SK-N-DZ (cell line): Measurements from ENCODE around the gene DOCK8.

ENCODE experiments used
- DNase-seq: peaks from one replicate; pipeline ENCODE4 v3.0.0-alpha.2; 2015; ENCODE audit warnings: low spot score

The DOCK8 gene

GRCh38 chr9:266228-266627 is 51.6 kb downstream of the DOCK8 start:
- DNase-seq: no peak

- no peak for DNase-seq
Observed at GRCh38 chr9:268616-269015, 54.0 kb downstream of the DOCK8 start.

GRCh38 chr9:269081-269711 is 54.5 kb downstream of the DOCK8 start:
- no peak for DNase-seq

- DNase-seq: no peak
Observed at GRCh38 chr9:270657-271237, 56.1 kb downstream of the DOCK8 start.

DNA sequence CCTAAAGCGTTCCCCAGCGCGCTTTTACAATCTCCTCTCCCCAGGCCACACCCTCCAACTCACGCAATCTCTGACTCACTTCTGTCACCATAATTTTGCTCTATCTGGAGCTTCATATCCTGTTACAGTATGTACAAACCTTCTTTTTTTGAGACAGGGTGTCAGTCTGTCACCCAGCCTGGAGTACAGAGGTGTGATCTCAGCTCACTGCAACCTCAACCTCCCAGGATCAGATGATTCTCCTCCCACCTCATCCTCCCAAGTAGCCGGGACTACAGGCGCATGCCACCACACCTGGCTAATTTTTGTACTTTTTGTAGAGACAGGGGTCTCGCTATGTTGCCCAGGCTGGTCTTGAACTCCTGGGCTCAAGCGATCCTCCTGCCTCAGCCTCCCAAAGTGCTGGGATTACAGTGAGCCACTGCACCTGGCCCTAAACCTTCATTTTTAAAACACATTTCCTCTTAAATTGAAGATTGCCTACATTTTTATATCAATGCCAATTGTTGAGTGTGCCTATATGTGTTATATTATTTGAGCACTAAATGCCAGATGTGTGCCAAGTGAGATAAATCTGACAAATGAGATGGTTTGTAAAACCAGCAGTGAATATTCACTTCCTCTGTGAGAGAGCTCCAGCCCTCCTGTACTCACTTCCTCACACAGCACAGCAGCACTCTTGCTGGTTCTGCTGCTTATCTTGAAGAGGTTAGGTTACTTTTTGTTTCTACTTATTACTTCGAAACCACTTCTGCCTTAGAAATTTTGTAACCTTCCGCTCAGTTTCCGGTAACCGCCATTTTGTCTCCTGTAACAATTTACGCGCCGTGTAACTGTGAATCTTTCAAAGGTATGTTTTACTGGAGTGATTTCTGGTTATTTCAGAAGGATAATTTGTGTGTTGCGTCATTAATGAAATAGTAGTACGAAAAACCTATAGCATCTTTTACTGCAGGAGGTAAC is 57.9 kb downstream of the DOCK8 start:
- no peak for DNase-seq

DNA sequence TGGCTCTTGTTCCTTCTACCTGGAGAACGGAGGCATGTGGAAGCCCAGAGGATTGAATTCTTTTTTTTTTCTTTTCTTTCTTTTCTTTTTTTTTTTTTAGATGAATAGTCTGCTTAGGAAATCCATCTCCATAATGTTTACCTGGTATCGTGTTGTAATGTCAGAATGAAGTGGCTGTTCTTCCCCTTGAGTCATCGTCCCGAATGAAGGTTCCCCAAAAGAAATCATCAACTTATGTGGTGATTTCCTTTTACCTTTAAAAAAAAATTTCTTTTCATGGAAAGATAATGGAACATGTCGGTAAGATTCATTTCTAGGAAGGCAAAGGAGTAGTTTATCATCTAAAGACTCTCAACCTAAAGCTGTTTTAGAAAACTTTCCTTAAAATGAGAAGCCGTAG is 59.7 kb downstream of the DOCK8 start:
- DNase-seq: no peak

- DNase-seq: no peak
Observed at GRCh38 chr9:277601-278295, 63.1 kb downstream of the DOCK8 start.

GRCh38 chr9:278651-279050 is 64.0 kb downstream of the DOCK8 start:
- DNase-seq: no peak

DNA sequence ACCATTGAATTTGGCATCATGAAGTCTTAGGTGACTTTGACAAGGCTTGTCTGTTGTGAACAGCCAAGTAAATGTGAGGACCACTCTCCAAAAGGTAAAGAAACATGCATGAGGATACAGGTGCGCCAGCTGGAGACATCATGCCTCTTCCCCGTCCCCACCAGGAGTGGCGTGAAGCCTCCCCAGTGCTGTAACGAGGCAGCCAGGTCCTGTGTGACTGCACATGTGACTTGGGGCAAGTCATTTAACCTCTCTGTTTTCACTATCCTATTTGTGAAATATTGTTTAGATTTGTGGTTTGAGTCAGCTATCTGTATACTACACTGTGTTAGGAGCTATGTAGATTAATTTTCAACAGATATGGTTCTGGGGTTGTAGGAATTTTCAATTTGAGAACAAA is 65.0 kb downstream of the DOCK8 start:
- no peak for DNase-seq

DNA sequence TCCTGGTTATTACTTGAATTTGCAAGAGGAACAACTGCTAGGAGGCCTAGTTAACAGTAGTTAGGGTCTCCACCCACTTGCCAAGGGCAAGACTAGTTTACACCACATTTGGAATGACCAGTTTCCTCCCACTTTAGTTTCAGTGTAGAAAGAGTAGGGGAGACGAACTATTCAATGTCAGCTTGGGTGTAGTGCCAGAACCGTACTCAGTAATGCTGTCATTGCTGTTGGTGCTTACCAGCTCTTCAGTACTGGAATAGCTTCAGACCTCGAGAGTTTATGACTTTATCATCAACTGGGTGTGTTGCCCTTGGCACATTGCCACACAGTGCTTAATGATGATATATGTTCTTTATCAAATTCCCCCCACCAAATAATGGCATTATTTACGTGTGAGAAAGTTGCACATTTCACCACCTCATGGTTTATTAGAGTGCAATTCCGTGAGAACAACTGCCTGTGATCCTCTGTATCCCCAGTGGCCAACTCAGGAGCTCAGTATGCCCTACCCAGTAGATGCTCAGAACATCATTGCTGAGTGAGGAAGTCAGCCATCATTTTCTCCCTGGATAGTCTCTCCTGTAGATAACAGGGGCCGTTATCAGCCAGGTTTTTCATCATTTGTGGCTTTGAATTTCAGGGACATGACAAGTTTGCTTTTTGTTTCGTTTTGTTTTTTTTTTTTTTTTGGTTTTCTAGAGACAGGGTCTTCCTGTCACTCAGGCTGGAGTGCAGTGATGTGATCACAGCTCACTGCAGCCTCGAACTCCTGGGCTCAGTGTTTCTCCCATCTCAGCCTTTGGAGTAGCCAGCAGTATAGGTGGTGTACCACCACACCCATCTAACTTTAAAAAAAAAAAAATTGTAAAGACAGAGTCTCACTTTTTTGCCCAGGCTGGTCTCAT is 67.3 kb downstream of the DOCK8 start:
- DNase-seq: no peak

GRCh38 chr9:286071-286740 is 71.5 kb downstream of the DOCK8 start:
- no peak for DNase-seq

DNA sequence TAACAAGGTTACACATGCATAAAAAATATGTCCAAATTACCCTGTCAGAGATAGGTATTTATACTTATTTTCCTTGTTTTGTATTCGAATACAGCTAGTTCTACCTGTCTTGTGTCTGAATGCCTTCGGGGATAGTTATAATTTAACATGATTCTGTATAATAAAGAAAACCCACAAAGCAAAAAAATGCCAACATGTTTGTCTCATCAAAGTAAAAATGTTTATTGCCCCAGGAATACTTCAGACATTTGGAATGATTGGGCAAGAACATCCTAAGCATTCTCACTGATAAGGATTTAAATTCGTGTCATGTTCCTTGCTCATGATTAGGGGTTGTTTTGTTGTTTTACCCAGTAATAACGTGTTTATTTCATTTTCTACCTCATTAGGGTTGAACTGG is 74.5 kb downstream of the DOCK8 start:
- no peak for DNase-seq

GRCh38 chr9:292915-293314 is 78.2 kb downstream of the DOCK8 start:
- DNase-seq: no peak

DNA sequence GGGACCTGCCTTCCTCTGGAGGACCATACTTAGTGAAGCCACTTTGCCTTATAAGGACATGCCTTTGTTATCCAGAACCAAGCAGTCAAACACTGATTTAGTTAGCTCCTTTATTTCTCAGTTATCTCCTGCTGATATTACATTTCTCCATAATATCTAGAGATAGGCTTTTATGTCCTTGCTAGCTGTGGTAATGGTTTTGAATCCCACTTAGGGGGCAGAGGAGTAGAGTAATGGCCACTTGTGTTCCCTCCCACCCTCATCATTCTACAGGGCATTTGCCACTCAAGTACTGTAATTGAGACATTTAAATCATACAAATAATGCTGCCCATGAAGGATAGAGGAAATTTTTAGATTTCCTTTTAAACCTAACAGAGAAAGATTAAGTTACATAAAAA is 80.9 kb downstream of the DOCK8 start:
- no peak for DNase-seq

GRCh38 chr9:296411-296810 is 81.7 kb downstream of the DOCK8 start:
- DNase-seq: no peak

DNA sequence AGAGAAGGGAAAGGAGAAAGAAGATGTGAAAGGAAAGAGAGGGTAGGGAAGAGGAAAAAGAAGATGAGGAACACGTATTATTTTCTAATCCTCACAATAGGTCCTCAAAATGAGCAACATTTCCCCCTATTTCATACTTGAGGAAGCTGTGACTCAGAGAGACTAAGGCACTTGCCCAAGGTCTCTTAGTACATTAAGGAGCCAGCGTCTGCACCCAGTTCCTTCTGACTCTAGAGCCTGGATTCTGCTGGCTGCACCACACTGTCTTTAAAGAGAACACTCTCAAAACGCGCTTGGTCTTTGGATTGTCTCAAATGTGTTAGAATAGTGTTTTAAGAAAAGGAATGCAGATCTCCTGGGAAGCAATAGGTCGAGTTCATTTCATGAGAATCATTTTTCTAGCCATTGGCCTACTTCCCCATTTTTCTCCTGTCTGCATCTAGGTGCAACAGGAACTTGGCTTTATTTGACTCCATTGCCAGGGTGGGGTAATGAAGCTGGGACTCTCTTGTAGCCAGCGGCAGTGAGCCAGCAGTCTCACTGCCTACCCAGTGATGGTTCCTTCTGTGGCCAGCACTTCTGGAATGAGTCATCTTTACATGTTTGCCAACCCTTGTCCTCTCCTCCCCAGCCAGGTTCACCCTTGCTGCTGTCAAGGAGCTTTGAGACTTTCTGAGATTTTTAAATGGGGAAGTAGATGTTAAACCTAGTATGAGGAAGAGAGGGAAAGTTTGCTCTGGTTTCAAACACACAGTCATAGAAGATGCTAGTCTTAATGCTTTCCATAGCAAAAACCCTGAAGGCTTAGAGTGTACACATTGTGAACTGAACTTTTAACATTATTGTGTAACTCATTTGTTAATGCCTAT is 82.7 kb downstream of the DOCK8 start:
- no peak for DNase-seq

DNA sequence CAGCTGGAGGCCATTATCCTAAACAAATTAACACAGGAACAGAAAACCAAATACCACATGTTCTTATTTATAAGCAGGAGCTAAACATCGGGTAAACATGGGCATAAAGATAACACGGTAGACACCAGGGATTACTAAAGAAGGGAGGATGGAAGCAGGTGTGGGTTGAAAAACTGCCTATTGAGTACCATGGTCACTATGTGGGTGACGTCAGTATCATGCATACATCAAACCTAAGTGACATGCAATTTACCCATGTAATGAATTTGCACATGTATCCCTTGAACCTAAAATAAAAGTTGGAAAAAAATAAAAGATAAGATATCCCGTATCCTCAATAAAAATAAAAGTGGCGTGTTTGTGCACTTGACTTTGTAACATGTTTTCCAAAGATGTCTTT is 88.8 kb downstream of the DOCK8 start:
- DNase-seq: no peak

GRCh38 chr9:304106-304505 is 89.4 kb downstream of the DOCK8 start:
- DNase-seq: no peak

DNA sequence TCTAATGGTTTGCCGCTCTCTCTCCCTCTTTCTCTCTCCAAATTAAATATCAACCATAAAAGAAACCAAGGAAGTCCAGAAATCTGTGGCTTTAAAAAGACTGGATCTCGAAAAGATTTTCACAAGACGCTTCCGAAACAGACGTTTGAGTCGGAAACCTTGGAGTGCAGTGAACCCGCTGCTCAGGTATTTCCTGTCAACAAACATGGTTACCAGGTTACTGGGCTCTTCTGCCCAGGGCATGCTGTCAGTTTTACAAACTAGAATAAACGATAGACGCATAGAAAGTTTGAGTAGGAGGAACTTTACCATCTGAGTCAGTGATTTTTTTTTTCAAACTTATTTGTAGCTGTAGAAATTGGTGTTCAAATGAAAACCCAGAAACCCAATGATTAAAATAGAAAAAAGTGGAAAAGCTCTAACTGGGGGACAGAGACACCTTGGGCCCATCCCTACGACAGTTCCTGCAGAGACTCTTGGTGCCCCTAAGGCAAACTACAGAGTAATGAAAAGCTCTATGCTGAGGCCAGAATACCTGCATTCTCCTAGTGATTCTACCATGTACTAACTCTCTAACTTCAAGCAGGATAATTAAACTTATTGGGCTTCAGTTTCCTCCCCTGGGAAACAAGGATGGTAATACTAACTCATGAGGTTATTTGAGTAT is 90.0 kb downstream of the DOCK8 start:
- DNase-seq: no peak
